ENCODE results near the gene SASH3. TPM values are rescaled to one million over a fixed set of nuclear protein-coding genes. Genes with fewer than 3 reads are reported as not detected.

The SASH3 gene
- total RNA-seq, 1 experiment from 2014 or later = not detected

- TF ChIP-seq EZH2 (IDR thresholded peaks at IDR 0.05; ENCODE audit: borderline replicate concordance, low read depth, low read length, poor library complexity, severe bottlenecking) = no peak
- no peak for TF ChIP-seq CTCF (conservative IDR thresholded peaks at IDR 0.05; ENCODE audit: low read depth, low read length)
- H3K4me1 ChIP-seq (ENCODE audit: insufficient read depth, low read length, poor library complexity, severe bottlenecking) = no peaks in the 10 kb centered on the region
- H3K9me3 ChIP-seq (ENCODE audit: low read depth, low read length, poor library complexity, severe bottlenecking) = no peaks in the 10 kb centered on the region
- no peaks in the 10 kb centered on the region for H3K36me3 ChIP-seq (ENCODE audit: insufficient read depth, low read length, poor library complexity, severe bottlenecking)
- intact Hi-C loops (cut with micrococcal nuclease; ENCODE audit: unreplicated experiment) = no loop called here
- no peaks in the 10 kb centered on the region for H3K27me3 ChIP-seq (replicated peaks; ENCODE audit: insufficient read depth, low read depth, low read length, poor library complexity)
- ChIA-PET POLR2A (ENCODE audit: low non-redundant PET) (no interaction called here), CTCF (no interaction called here)
- DNase-seq (ENCODE audit: low spot score) = no peak
- BruUV-seq (replicated peaks) = no TSS peak
- no peak overlapping the region for H3K27ac ChIP-seq (ENCODE audit: low read depth, low read length, poor library complexity, severe bottlenecking)
- H3K4me3 ChIP-seq (ENCODE audit: low read depth, low read length, poor library complexity, severe bottlenecking) = no peak overlapping the region
Measured at GRCh38 chrX:129790808-129791207, 11.1 kb downstream of the SASH3 start.

- intact Hi-C loops (cut with micrococcal nuclease; ENCODE audit: unreplicated experiment) = no loop called here
- no TSS peak for BruUV-seq (replicated peaks)
- Histone ChIP-seq H3K4me3 (ENCODE audit: low read depth, low read length, poor library complexity, severe bottlenecking) (no peak overlapping the region), H3K9me3 (ENCODE audit: low read depth, low read length, poor library complexity, severe bottlenecking) (no peaks in the 10 kb centered on the region), H3K27ac (ENCODE audit: low read depth, low read length, poor library complexity, severe bottlenecking) (no peak overlapping the region), H3K27me3 (replicated peaks; ENCODE audit: insufficient read depth, low read depth, low read length, poor library complexity) (no peaks in the 10 kb centered on the region), H3K4me1 (ENCODE audit: insufficient read depth, low read length, poor library complexity, severe bottlenecking) (no peaks in the 10 kb centered on the region), H3K36me3 (ENCODE audit: insufficient read depth, low read length, poor library complexity, severe bottlenecking) (no peaks in the 10 kb centered on the region)
- ChIA-PET POLR2A (ENCODE audit: low non-redundant PET) (no interaction called here), CTCF (no interaction called here)
- TF ChIP-seq EZH2 (IDR thresholded peaks at IDR 0.05; ENCODE audit: borderline replicate concordance, low read depth, low read length, poor library complexity, severe bottlenecking) (no peak), CTCF (conservative IDR thresholded peaks at IDR 0.05; ENCODE audit: low read depth, low read length) (no peak)
- no peak for DNase-seq (ENCODE audit: low spot score)
Measured at GRCh38 chrX:129791336-129791735, 11.6 kb downstream of the SASH3 start.

- Histone ChIP-seq H3K36me3 (ENCODE audit: insufficient read depth, low read length, poor library complexity, severe bottlenecking) (no peaks in the 10 kb centered on the region), H3K27ac (ENCODE audit: low read depth, low read length, poor library complexity, severe bottlenecking) (no peak overlapping the region), H3K4me3 (ENCODE audit: low read depth, low read length, poor library complexity, severe bottlenecking) (no peak overlapping the region), H3K9me3 (ENCODE audit: low read depth, low read length, poor library complexity, severe bottlenecking) (no peaks in the 10 kb centered on the region), H3K27me3 (replicated peaks; ENCODE audit: insufficient read depth, low read depth, low read length, poor library complexity) (no peaks in the 10 kb centered on the region), H3K4me1 (ENCODE audit: insufficient read depth, low read length, poor library complexity, severe bottlenecking) (no peaks in the 10 kb centered on the region)
- intact Hi-C loops (cut with micrococcal nuclease; ENCODE audit: unreplicated experiment) = no loop called here
- ChIA-PET POLR2A (ENCODE audit: low non-redundant PET) (no interaction called here), CTCF (no interaction called here)
- TF ChIP-seq CTCF (conservative IDR thresholded peaks at IDR 0.05; ENCODE audit: low read depth, low read length) = no peak
- TF ChIP-seq EZH2 (IDR thresholded peaks at IDR 0.05; ENCODE audit: borderline replicate concordance, low read depth, low read length, poor library complexity, severe bottlenecking) = no peak
- DNase-seq (ENCODE audit: low spot score) = no peak
- BruUV-seq (replicated peaks) = no TSS peak
Measured at GRCh38 chrX:129791961-129792570, 12.3 kb downstream of the SASH3 start.
